ENCODE results near the gene MLIP. TPM values are rescaled to one million over a fixed set of nuclear protein-coding genes. Genes with fewer than 3 reads are reported as not detected.

The MLIP gene
- total and polyA plus RNA-seq, 2 donors from 2014 or later, result 1.7 to 2.4 TPM

DNA sequence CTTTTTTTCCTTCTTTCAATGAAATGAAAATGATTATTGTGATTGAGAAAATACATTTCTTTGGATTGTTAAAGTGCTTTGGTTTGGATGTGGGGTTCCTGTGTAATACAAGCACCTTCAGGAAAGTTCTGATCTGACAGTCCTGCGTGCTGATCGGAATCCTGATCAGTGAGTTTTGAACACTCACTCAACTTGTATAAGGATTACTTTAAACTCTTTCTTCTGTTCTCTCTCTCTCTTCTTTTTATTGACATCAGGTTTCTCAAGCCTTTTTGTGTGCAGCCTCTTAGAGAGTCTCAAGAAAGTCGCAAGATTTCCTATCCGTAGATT, 197.7 kb downstream of the MLIP start:
- Histone ChIP-seq H3K9ac (ENCODE audit: low read length in 3 of 3) (peak overlapping the region in 1 of 3 donors; percentile 71), H3K4me3 (ENCODE audit: low read length in 3 of 3) (peak overlapping the region; percentile 40 to 85 (median 74)), H3K9me3 (ENCODE audit: control insufficient read depth in 2 of 3, insufficient read depth in 1 of 3, low read length in 3 of 3) (no peaks in the 10 kb centered on the region), H3K4me1 (ENCODE audit: control insufficient read depth in 2 of 3, insufficient read depth in 2 of 3, low read depth in 1 of 3, low read length in 3 of 3) (no peaks in the 10 kb centered on the region), H3K27ac (ENCODE audit: low read depth in 2 of 2, low read length in 2 of 2) (peak overlapping the region; percentile 44 to 85), H3K36me3 (ENCODE audit: control insufficient read depth in 2 of 3, insufficient read depth in 3 of 3, low read length in 3 of 3) (no peaks in the 10 kb centered on the region), H3K27me3 (ENCODE audit: control insufficient read depth, insufficient read depth, low read length) (no peaks in the 10 kb centered on the region)
- intact Hi-C loops (cut with DNase I), result no loop called here
- FAIRE-seq, result no peak
- DNase-seq, result no peak
- TF ChIP-seq, protein P1, sequence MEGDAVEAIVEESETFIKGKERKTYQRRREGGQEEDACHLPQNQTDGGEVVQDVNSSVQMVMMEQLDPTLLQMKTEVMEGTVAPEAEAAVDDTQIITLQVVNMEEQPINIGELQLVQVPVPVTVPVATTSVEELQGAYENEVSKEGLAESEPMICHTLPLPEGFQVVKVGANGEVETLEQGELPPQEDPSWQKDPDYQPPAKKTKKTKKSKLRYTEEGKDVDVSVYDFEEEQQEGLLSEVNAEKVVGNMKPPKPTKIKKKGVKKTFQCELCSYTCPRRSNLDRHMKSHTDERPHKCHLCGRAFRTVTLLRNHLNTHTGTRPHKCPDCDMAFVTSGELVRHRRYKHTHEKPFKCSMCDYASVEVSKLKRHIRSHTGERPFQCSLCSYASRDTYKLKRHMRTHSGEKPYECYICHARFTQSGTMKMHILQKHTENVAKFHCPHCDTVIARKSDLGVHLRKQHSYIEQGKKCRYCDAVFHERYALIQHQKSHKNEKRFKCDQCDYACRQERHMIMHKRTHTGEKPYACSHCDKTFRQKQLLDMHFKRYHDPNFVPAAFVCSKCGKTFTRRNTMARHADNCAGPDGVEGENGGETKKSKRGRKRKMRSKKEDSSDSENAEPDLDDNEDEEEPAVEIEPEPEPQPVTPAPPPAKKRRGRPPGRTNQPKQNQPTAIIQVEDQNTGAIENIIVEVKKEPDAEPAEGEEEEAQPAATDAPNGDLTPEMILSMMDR (IDR thresholded peaks at IDR 0.05; ENCODE audit: borderline replicate concordance, extremely low read depth, insufficient read depth), result no peak

DNA sequence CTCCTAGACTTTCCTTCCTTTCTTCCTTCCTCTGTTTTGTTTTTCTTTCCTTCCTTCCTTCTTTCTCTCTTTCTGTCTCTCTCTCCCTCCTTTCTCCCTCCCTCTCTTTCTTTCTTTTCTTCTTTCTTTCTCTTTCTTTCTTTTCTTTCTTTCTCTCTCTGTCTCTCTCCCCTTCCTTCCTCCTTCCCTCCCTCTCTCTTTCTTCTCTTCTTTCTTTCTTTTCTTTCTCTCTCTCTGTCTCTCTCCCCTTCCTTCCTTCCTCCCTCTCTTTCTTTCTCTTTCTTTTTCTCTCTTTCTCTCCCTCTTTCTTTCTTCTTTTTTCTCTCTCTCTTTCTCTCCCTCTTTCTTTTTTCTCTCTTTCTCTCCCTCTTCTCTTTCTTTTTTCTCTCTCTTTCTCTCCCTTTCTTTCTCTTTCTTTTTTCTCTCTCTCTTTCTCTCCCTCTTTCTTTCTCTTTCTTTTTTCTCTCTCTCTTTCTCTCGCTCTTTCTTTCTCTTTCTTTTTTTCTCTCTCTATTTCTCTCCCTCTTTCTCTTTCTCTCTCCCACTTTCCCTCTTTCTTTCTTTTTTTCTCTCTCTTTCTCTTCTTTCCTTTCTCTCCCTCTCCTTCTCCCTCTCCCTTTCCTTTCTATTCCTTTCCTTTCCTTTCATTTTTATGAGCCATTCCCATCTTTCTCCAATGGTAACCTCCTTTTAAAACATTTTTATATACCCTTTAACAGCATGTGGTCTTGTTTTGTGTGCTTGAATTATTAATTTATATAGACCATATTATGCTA, 199.3 kb downstream of the MLIP start:
- Histone ChIP-seq H3K27ac (ENCODE audit: low read depth in 2 of 2, low read length in 2 of 2) (peak overlapping the region in 1 of 2 donors; percentile 8), H3K4me1 (ENCODE audit: control insufficient read depth in 2 of 3, insufficient read depth in 2 of 3, low read depth in 1 of 3, low read length in 3 of 3) (no peaks in the 10 kb centered on the region), H3K27me3 (ENCODE audit: control insufficient read depth, insufficient read depth, low read length) (no peaks in the 10 kb centered on the region), H3K4me3 (ENCODE audit: low read length in 3 of 3) (peak overlapping the region; percentile 22 to 85 (median 74)), H3K9me3 (ENCODE audit: control insufficient read depth in 2 of 3, insufficient read depth in 1 of 3, low read length in 3 of 3) (no peaks in the 10 kb centered on the region), H3K36me3 (ENCODE audit: control insufficient read depth in 2 of 3, insufficient read depth in 3 of 3, low read length in 3 of 3) (no peaks in the 10 kb centered on the region), H3K9ac (ENCODE audit: low read length in 3 of 3) (peak overlapping the region in 1 of 3 donors; percentile 71)
- TF ChIP-seq, protein P1 (IDR thresholded peaks at IDR 0.05; ENCODE audit: borderline replicate concordance, extremely low read depth, insufficient read depth), result no peak
- FAIRE-seq (no peak), DNase-seq (no peak)
- intact Hi-C loops (cut with DNase I), result no loop called here

DNA sequence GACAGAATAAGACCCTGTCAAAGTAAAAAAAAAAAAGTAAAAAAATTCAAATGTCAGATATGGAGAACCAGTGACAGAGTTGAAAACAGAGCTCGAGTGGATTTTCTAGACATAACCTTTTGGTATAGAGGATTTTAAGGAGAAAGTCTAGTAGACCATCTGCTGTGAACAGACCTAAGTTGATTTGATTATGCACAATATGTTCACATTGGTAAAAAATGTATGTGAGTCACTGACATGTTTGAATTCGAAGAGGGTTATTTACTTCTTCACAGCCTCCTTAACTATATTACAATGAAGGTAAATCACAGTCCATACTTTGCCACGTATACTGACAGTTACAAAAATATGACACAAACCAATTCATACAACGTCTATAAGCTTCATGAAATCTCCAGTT, 204.4 kb downstream of the MLIP start:
- Histone ChIP-seq H3K9me3 (ENCODE audit: control insufficient read depth in 2 of 3, insufficient read depth in 1 of 3, low read length in 3 of 3) (no peaks in the 10 kb centered on the region), H3K27me3 (ENCODE audit: control insufficient read depth, insufficient read depth, low read length) (no peaks in the 10 kb centered on the region), H3K27ac (ENCODE audit: low read depth in 2 of 2, low read length in 2 of 2) (no peak overlapping the region), H3K4me3 (ENCODE audit: low read length in 3 of 3) (peak overlapping the region in 1 of 3 donors; percentile 15), H3K9ac (ENCODE audit: low read length in 3 of 3) (no peak overlapping the region), H3K36me3 (ENCODE audit: control insufficient read depth in 2 of 3, insufficient read depth in 3 of 3, low read length in 3 of 3) (no peaks in the 10 kb centered on the region), H3K4me1 (ENCODE audit: control insufficient read depth in 2 of 3, insufficient read depth in 2 of 3, low read depth in 1 of 3, low read length in 3 of 3) (no peaks in the 10 kb centered on the region)
- FAIRE-seq (no peak), DNase-seq (no peak)
- intact Hi-C loops (cut with DNase I), result no loop called here
- TF ChIP-seq, protein P1 (IDR thresholded peaks at IDR 0.05; ENCODE audit: borderline replicate concordance, extremely low read depth, insufficient read depth), result no peak

Other genes with a start within 250 kb of the MLIP start
- gene TINAG, start 197.0 kb downstream of the MLIP start, total RNA-seq, result 22.1 TPM
- gene TINAG, start 197.0 kb downstream of the MLIP start, polyA plus RNA-seq (ENCODE audit: insufficient read depth, low read depth, low replicate concordance), result 73.0 TPM

Data from kidney (tissue), 14 donors.